HG02981 (cell line): Measurements from ENCODE around the gene PUS1.

Experiments used
- ATAC-seq: cut with Tn5 transposase; IDR thresholded peaks from one replicate; pipeline ENCODE4 v1.9.1; 2021; ENCODE audit warnings: mild to moderate bottlenecking, moderate library complexity; ENCODE audit not compliant: unreplicated experiment

The PUS1 gene

GRCh38 chr12:131902332-131903241, 26.5 kb upstream of the PUS1 start:
- no peak for ATAC-seq

- no peak for ATAC-seq
Measured at GRCh38 chr12:131903270-131904255, 25.5 kb upstream of the PUS1 start.

GRCh38 chr12:131904346-131904745, 24.7 kb upstream of the PUS1 start:
- ATAC-seq = no peak

DNA sequence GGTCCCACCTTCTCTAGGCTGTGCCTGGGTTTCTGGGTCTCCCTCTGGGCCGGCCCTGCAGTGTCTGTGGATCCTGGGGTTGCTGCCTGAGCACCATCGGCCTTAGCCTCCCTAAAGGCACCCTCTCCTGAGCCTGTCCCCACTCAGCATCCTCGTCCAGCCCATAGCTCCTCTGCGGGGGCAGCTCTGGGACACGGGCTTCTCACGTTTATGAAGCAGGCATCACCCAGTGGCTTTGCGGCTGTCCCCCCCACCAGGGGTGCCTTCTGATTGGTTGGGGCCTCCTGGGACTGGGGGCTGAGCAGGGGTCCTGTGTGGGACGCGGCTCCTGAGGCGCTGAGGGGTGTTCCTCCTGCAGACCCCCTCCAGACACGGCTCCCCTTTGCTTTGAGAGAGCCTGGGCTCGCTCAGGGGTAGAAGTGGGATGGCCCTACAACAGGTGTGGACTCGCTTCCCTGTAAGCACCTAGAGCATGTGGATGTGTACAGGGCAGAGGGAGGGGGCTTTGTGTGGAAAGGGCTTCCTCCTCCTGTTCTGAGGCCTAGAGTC, 23.9 kb upstream of the PUS1 start:
- no peak for ATAC-seq

GRCh38 chr12:131905630-131906091, 23.4 kb upstream of the PUS1 start:
- ATAC-seq = no peak

GRCh38 chr12:131907379-131908091, 21.5 kb upstream of the PUS1 start:
- no peak for ATAC-seq

GRCh38 chr12:131908092-131909080, 20.7 kb upstream of the PUS1 start:
- ATAC-seq = no peak

GRCh38 chr12:131909081-131909751, 19.9 kb upstream of the PUS1 start:
- no peak for ATAC-seq

DNA sequence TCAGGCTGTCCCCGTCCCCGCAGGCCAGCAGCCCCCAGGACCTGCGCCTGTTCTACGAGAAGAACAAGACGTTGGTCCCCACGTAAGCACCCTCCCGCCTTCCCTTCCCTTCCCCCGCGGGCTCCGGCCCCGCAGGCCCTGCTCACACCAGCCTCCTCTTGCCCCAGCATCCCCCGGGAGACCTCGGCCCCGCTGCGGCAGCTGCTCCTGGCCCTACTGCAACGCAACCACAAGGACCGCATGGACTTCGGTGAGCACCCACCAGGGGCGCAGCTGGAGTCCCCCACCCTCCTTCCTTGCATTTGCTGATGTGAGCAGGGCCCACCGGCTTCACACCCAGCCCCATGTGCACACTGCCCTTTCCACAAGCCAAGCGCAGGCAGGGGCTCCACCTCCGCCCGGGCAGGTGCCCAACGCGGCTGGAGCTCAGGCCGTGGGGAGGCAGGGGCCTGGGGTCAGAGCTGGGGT, 19.3 kb upstream of the PUS1 start:
- no peak for ATAC-seq

GRCh38 chr12:131910302-131911027, 18.6 kb upstream of the PUS1 start:
- no peak for ATAC-seq

DNA sequence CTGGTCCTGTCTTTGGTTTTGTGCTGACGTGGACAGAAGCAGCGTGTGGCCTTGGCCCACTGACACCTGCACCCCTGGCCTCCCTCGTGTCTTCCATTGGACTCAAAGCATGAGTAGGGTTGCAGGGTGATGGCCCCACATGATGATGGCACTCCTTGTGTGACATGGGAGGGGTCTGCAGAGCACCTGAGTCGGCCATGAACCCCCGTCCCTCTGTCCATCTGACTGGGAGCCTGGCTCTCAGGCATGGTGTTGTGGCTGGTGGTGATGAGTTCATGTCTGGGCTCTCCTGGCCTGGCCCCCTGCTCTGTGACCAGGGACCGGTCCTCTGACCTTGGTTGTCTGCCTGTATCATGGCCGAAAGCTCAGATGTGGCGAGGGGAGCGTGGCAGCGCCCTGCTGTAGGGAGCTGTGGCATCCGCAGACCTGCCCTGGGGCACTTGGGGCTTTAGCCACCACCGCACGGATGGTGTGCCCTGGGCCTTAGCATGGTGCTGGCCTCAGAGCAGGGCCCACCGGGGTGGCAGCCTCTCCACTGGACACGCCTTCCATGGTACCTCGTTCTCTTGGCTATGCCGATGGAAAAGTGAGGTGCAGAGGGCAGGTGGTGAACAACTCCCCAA, 17.9 kb upstream of the PUS1 start:
- ATAC-seq = no peak

DNA sequence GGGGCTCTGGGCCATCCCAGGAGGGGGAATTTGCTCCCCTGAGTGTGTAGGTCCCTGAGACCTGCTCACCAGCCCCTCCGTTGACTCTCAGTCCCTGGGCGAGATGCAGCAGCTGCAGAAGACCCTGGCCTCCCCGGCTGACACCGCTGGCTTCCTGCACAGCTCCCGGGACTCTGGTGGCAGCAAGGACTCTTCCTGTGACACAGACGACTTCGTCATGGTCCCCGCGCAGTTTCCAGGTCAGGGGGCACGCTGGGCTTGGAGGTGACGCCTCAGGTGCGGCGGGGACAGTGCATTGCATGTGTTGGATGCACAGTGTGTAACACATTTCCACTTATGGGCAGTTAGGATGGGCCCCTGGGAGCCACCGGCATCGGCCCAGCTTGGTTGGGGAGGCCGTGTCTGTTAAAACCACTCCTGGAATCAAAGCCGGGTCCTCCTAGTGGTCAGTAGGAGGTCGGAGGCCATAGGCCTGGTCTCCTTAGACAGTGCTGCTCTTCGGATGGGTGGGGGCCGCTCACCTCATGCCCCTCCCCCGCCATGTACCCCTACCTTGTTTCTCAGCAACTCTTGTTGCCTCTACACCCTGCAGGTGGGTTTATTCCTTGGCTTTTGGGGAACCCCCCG, 17.1 kb upstream of the PUS1 start:
- no peak for ATAC-seq

DNA sequence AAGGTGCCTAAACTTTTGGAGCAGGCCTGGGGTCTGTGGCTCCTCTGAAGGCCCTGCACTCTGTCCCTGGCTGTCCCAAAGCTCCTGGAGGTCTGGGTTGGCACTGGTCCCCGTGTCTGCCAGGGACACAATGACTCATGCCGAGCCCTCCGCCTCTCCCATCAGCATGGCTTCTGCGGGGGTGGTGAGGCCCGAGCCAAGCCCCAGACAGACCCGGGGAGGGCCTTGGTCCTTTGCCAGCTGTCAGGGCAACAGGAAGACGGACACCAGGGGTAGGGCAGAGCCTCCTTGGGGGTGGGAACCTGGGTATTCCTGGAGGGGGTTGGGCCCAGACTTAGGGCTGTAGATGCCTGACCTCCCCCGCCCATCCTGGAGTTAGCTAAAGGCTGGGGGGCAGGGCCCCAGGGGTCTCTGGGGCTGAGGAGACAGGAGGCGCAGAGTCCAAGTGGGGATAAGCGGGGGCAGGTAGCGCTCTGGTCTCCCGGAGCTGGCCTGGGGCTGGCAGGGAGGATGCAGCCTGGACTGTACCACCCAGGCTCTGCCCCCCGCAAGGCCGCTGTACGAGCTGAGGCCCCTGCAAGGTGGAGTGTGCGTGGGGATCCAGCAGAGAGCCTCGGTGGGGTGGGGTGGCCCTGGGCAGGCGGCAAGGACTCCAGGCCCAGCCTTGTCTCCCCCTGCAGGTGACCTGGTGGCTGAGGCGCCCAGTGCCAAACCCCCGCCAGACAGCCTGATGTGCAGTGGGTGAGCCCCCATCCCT, 16.4 kb upstream of the PUS1 start:
- no peak for ATAC-seq

GRCh38 chr12:131913666-131914065, 15.4 kb upstream of the PUS1 start:
- no peak for ATAC-seq

- no peak for ATAC-seq
Measured at GRCh38 chr12:131914179-131914702, 14.8 kb upstream of the PUS1 start.

DNA sequence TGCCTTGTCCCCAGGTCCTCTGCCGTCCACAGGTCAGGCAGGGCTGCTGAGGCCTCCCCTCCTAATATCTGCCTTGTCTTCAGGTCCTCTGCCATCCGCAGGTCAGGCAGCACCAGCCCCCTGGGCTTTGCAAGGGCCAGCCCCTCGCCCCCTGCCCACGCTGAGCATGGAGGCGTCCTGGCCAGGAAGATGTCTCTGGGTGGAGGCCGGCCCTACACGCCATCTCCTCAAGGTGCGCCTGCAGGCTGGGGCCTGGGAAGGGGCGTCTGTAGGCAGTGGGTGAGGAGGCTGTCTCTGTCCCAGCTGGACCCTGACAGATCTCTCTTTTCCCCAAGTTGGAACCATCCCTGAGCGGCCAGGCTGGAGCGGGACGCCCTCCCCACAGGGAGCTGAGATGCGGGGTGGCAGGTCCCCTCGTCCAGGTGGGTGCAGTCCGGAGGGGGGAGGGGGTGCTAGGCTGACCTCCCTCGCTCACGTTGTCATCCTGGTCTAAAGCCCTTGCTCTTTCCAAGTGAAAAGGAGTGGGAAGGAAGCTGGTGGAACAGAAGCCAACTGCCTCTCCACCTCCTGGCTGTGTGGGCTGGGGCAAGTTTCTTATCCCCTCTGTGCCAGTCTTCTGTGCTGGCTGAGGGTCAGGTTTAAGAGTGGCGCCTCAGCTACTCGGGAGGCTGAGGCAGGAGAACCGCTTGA, 13.9 kb upstream of the PUS1 start:
- ATAC-seq = no peak
